ENCODE results near the gene SYT6.

DNA sequence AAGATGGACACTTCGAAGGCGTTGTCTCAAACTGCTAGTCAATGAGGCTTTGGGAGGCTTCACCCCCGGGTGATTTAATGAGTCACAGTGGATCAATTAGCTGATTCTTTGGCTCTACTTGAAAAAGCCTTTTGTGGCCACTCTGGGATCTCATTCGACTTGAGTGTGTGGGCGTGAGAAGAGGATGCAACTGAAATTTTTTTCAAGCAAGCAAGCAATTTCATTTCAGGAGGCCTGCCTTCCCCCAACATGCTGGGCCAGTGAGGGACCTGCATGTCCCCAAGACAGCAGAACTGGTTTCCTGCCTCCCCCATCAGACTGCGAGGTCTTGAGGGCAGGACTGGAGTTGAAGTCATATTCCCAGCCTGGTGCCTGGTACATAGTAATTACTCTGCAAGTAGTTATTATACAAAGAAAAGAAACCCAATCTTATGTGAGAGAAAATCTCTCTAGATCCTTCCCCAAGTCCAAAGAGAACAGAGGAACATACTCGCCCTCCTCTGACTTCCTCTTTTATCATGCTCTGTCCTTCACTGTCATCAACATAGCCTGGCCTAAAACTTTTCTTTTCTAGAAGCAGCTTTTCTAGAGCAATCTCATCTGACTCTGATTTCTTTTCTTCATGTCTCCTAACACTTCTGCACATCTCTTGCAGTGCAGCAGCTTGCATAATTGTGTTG is 22.7 kb downstream of the SYT6 start:
- TF ChIP-seq POLR2AphosphoS5 (IDR thresholded peaks at IDR 0.05; ENCODE audit: low read length) = no peak
- TF ChIP-seq, protein P1, sequence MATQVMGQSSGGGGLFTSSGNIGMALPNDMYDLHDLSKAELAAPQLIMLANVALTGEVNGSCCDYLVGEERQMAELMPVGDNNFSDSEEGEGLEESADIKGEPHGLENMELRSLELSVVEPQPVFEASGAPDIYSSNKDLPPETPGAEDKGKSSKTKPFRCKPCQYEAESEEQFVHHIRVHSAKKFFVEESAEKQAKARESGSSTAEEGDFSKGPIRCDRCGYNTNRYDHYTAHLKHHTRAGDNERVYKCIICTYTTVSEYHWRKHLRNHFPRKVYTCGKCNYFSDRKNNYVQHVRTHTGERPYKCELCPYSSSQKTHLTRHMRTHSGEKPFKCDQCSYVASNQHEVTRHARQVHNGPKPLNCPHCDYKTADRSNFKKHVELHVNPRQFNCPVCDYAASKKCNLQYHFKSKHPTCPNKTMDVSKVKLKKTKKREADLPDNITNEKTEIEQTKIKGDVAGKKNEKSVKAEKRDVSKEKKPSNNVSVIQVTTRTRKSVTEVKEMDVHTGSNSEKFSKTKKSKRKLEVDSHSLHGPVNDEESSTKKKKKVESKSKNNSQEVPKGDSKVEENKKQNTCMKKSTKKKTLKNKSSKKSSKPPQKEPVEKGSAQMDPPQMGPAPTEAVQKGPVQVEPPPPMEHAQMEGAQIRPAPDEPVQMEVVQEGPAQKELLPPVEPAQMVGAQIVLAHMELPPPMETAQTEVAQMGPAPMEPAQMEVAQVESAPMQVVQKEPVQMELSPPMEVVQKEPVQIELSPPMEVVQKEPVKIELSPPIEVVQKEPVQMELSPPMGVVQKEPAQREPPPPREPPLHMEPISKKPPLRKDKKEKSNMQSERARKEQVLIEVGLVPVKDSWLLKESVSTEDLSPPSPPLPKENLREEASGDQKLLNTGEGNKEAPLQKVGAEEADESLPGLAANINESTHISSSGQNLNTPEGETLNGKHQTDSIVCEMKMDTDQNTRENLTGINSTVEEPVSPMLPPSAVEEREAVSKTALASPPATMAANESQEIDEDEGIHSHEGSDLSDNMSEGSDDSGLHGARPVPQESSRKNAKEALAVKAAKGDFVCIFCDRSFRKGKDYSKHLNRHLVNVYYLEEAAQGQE (IDR thresholded peaks at IDR 0.05; ENCODE audit: low read depth, low read length) = no peak
- TF ChIP-seq, protein P2, sequence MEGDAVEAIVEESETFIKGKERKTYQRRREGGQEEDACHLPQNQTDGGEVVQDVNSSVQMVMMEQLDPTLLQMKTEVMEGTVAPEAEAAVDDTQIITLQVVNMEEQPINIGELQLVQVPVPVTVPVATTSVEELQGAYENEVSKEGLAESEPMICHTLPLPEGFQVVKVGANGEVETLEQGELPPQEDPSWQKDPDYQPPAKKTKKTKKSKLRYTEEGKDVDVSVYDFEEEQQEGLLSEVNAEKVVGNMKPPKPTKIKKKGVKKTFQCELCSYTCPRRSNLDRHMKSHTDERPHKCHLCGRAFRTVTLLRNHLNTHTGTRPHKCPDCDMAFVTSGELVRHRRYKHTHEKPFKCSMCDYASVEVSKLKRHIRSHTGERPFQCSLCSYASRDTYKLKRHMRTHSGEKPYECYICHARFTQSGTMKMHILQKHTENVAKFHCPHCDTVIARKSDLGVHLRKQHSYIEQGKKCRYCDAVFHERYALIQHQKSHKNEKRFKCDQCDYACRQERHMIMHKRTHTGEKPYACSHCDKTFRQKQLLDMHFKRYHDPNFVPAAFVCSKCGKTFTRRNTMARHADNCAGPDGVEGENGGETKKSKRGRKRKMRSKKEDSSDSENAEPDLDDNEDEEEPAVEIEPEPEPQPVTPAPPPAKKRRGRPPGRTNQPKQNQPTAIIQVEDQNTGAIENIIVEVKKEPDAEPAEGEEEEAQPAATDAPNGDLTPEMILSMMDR (IDR thresholded peaks at IDR 0.05 in 2 of 3, conservative IDR thresholded peaks at IDR 0.05 in 1 of 3; ENCODE audit: control insufficient read depth in 2 of 3, extremely low read depth in 1 of 3, insufficient read depth in 1 of 3, low read depth in 3 of 3, low read length in 3 of 3) = no peak
- no peak for TF ChIP-seq NR2C2 (IDR thresholded peaks at IDR 0.05; ENCODE audit: borderline replicate concordance, control insufficient read depth, insufficient read length, low read depth)
- no peak for TF ChIP-seq KDM1A (IDR thresholded peaks at IDR 0.05; ENCODE audit: borderline replicate concordance)
- no peak for TF ChIP-seq JUND (IDR thresholded peaks at IDR 0.05; ENCODE audit: low read depth, low read length)
- no peak for TF ChIP-seq POLR2A (IDR thresholded peaks at IDR 0.05; ENCODE audit: low read depth, low read length)
- no peak for TF ChIP-seq RBBP5 (conservative IDR thresholded peaks at IDR 0.05)
- no peak for TF ChIP-seq EP300 (IDR thresholded peaks at IDR 0.05; ENCODE audit: borderline replicate concordance in 1 of 2, control insufficient read depth in 1 of 2, low read depth in 2 of 2, low read length in 2 of 2)
- TF ChIP-seq, protein P3, sequence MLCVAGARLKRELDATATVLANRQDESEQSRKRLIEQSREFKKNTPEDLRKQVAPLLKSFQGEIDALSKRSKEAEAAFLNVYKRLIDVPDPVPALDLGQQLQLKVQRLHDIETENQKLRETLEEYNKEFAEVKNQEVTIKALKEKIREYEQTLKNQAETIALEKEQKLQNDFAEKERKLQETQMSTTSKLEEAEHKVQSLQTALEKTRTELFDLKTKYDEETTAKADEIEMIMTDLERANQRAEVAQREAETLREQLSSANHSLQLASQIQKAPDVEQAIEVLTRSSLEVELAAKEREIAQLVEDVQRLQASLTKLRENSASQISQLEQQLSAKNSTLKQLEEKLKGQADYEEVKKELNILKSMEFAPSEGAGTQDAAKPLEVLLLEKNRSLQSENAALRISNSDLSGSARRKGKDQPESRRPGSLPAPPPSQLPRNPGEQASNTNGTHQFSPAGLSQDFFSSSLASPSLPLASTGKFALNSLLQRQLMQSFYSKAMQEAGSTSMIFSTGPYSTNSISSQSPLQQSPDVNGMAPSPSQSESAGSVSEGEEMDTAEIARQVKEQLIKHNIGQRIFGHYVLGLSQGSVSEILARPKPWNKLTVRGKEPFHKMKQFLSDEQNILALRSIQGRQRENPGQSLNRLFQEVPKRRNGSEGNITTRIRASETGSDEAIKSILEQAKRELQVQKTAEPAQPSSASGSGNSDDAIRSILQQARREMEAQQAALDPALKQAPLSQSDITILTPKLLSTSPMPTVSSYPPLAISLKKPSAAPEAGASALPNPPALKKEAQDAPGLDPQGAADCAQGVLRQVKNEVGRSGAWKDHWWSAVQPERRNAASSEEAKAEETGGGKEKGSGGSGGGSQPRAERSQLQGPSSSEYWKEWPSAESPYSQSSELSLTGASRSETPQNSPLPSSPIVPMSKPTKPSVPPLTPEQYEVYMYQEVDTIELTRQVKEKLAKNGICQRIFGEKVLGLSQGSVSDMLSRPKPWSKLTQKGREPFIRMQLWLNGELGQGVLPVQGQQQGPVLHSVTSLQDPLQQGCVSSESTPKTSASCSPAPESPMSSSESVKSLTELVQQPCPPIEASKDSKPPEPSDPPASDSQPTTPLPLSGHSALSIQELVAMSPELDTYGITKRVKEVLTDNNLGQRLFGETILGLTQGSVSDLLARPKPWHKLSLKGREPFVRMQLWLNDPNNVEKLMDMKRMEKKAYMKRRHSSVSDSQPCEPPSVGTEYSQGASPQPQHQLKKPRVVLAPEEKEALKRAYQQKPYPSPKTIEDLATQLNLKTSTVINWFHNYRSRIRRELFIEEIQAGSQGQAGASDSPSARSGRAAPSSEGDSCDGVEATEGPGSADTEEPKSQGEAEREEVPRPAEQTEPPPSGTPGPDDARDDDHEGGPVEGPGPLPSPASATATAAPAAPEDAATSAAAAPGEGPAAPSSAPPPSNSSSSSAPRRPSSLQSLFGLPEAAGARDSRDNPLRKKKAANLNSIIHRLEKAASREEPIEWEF (IDR thresholded peaks at IDR 0.05; ENCODE audit: insufficient replicate concordance, low read depth, low read length) = no peak
- no peak for TF ChIP-seq ZSCAN29 (IDR thresholded peaks at IDR 0.05)
- no peak for TF ChIP-seq MTA3 (IDR thresholded peaks at IDR 0.05; ENCODE audit: borderline replicate concordance, low read length)
- no peak for TF ChIP-seq TAF1 (IDR thresholded peaks at IDR 0.05; ENCODE audit: borderline replicate concordance, low read depth, low read length)
- TF ChIP-seq, protein P4, sequence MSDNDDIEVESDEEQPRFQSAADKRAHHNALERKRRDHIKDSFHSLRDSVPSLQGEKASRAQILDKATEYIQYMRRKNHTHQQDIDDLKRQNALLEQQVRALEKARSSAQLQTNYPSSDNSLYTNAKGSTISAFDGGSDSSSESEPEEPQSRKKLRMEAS (IDR thresholded peaks at IDR 0.05; ENCODE audit: low read depth, low read length) = no peak

Data from GM12878 (cell line).